K562 (cell line): Measurements from ENCODE around the gene PRSS57. TPM values are rescaled to one million over a fixed set of nuclear protein-coding genes. Genes with fewer than 3 reads are reported as not detected.

ENCODE experiments used
- BCOR ChIP-seq: fragments of 450-650 bp; IDR thresholded peaks from 2 replicates; pipeline ENCODE4 v1.6.1; 2016
- CBFA2T2 ChIP-seq: fragments of 450-650 bp; conservative IDR thresholded peaks from 2 replicates; pipeline ENCODE4 v1.6.1; 2017; ENCODE audit warnings: mild to moderate bottlenecking
- CHD2 ChIP-seq: IDR thresholded peaks from 2 replicates; pipeline ENCODE4 v1.6.1; 2011; ENCODE audit warnings: low read depth, low read length
- CREBBP ChIP-seq: IDR thresholded peaks from one replicate; pipeline ENCODE4 v1.6.1; 2012; ENCODE audit warnings: low read depth, mild to moderate bottlenecking, control low read depth, inconsistent platforms, low read length
- CTCF ChIP-seq, 3 experiments: IDR thresholded peaks in 2 of 3; conservative IDR thresholded peaks in 1 of 3; 2 replicates each; pipeline ENCODE4 v1.5.1; 2011 to 2012; ENCODE audit warnings: low read length in 3 of 3, mild to moderate bottlenecking in 3 of 3, control low read depth in 2 of 3, improper control_type of control experiment in 1 of 3, inconsistent platforms in 1 of 3, low read depth in 1 of 3, mixed read lengths in 1 of 3, moderate library complexity in 1 of 3; ENCODE audit not compliant: insufficient read depth in 2 of 3
- CTCFL ChIP-seq: IDR thresholded peaks from 2 replicates; pipeline ENCODE4 v1.6.1; 2011; ENCODE audit warnings: borderline replicate concordance, low read depth, mild to moderate bottlenecking, moderate library complexity, low read length; ENCODE audit not compliant: insufficient read depth, poor library complexity, severe bottlenecking
- E2F5 ChIP-seq: sonication (generic); formaldehyde crosslinking; IDR thresholded peaks from 2 replicates; pipeline ENCODE4 v1.8.0; 2022; ENCODE audit warnings: mild to moderate bottlenecking, missing genetic modification reagents
- ELF2 ChIP-seq: fragments of 250-450 bp; sonication (Bioruptor Pico); IDR thresholded peaks from 2 replicates; pipeline ENCODE4 v1.5.0; 2021; ENCODE audit warnings: mild to moderate bottlenecking
- FOXJ3 ChIP-seq: sonication (generic); formaldehyde crosslinking; IDR thresholded peaks from 2 replicates; pipeline ENCODE4 v1.4.0; 2020; ENCODE audit warnings: mild to moderate bottlenecking, missing genetic modification reagents
- HNRNPK ChIP-seq: fragments of 200-400 bp; formaldehyde crosslinking; IDR thresholded peaks from one replicate; pipeline ENCODE4 v1.6.1; 2018; ENCODE audit warnings: mild to moderate bottlenecking, low read depth, low read length; ENCODE audit not compliant: poor library complexity, severe bottlenecking
- MAZ ChIP-seq, 2 experiments: fragments of 450-650 bp in 1 of 2; sonication (generic) in 1 of 2; formaldehyde crosslinking; IDR thresholded peaks in 1 of 2; conservative IDR thresholded peaks in 1 of 2; 2 replicates each; pipeline versions ENCODE4 v1.4.0 to v1.5.0; 2020; ENCODE audit warnings: mild to moderate bottlenecking in 1 of 2, missing genetic modification reagents in 1 of 2
- MECOM ChIP-seq: fragments of 250-450 bp; sonication (Bioruptor Pico); IDR thresholded peaks from 2 replicates; pipeline ENCODE4 v1.8.0; 2022; ENCODE audit warnings: inconsistent platforms
- NUFIP1 ChIP-seq: fragments of 450-650 bp; IDR thresholded peaks from 2 replicates; pipeline ENCODE4 v1.6.1; 2018; ENCODE audit not compliant: partially characterized antibody
- PHF20 ChIP-seq: fragments of 450-650 bp; IDR thresholded peaks from 2 replicates; pipeline ENCODE4 v1.6.1; 2018; ENCODE audit not compliant: partially characterized antibody
- PHF8 ChIP-seq: fragments of 200-600 bp; sonication (generic); IDR thresholded peaks from 2 replicates; pipeline ENCODE4 v1.6.1; 2012; ENCODE audit warnings: mixed run types, mild to moderate bottlenecking, inconsistent platforms, low read length, moderate library complexity, borderline replicate concordance
- PRMT5 ChIP-seq: sonication (generic); formaldehyde crosslinking; IDR thresholded peaks from 2 replicates; pipeline ENCODE4 v1.5.0; 2020; ENCODE audit warnings: missing genetic modification reagents
- RBM22 ChIP-seq: fragments of 200-400 bp; formaldehyde crosslinking; IDR thresholded peaks from 2 replicates; pipeline ENCODE4 v1.6.1; 2018; ENCODE audit warnings: low read length, low read depth; ENCODE audit not compliant: poor library complexity, severe bottlenecking
- RBM25 ChIP-seq: fragments of 200-400 bp; formaldehyde crosslinking; IDR thresholded peaks from 2 replicates; pipeline ENCODE4 v1.6.1; 2018; ENCODE audit warnings: low read length, low read depth, moderate library complexity; ENCODE audit not compliant: severe bottlenecking
- SMARCC2 ChIP-seq: fragments of 450-650 bp; IDR thresholded peaks from 2 replicates; pipeline ENCODE4 v1.6.1; 2017; ENCODE audit warnings: antibody characterized with exemption, moderate library complexity, mild to moderate bottlenecking, low read depth
- ZBTB1 ChIP-seq: sonication (generic); formaldehyde crosslinking; IDR thresholded peaks from 2 replicates; pipeline ENCODE4 v1.8.1; 2023; ENCODE audit warnings: missing genetic modification reagents, low read depth, mild to moderate bottlenecking, borderline replicate concordance
- ZBTB7A ChIP-seq: IDR thresholded peaks from 2 replicates; pipeline ENCODE4 v1.6.1; 2011; ENCODE audit warnings: low read depth, mild to moderate bottlenecking, low read length, moderate library complexity, borderline replicate concordance; ENCODE audit not compliant: control insufficient read depth
- ZFP36 ChIP-seq: fragments of 150-350 bp; IDR thresholded peaks from 2 replicates; pipeline ENCODE4 v1.6.1; 2018; ENCODE audit warnings: low read length, low read depth; ENCODE audit not compliant: partially characterized antibody
- ZFX ChIP-seq: sonication (generic); formaldehyde crosslinking; IDR thresholded peaks from 2 replicates; pipeline ENCODE4 v1.8.0; 2022; ENCODE audit warnings: mild to moderate bottlenecking, missing genetic modification reagents, moderate library complexity
- polyA plus RNA-seq, 8 experiments: library from polyadenylated mRNA; depleted of rRNA in 4 of 8; stranded (reverse) in 5 of 8; unstranded in 3 of 8; fragments of >200 nt; fragmentation: Nextera tagmentation in 2 of 8; fragmentation: Illumina TruSeq in 1 of 8; extraction: Ambion mirVana in 2 of 8; extraction: Trizol in 1 of 8; gene quantifications; 2 replicates each; pipeline versions ENCODE4 v1.2.1 to v1.2.3, GENCODE V29; 2011 to 2014; ENCODE audit warnings: inconsistent platforms in 1 of 8, missing spikeins in 1 of 8
- total RNA-seq, 7 experiments: library from RNA; depleted of rRNA in 6 of 7; stranded (reverse); fragments of >200 nt in 6 of 7; fragmentation: Illumina TruSeq in 2 of 7; extraction: Trizol in 2 of 7; gene quantifications; 2 replicates each; pipeline versions ENCODE4 v1.2.1 to v1.2.3, GENCODE V29; 2011 to 2021; ENCODE audit warnings: low replicate concordance in 1 of 7

PRSS57 gene
- total and polyA plus RNA-seq, 9 of the 15 experiments (the other 6 are each of a cell fraction or from before 2014, with no cell fraction given): 0.06 to 2.5 (median 1.3) TPM; not detected in 3

- TF ChIP-seq CTCF (IDR thresholded peaks at IDR 0.05 in 2 of 3, conservative IDR thresholded peaks at IDR 0.05 in 1 of 3; ENCODE audit: insufficient read depth in 2 of 3, low read depth in 1 of 3, low read length in 3 of 3) (peak in 1 of 3 experiments; percentile 7; a peak in 1 of 6 replicates), ZFP36 (peak; percentile 41), SMARCC2 (no peak), MECOM (CRISPR knock-in tag) (no peak), CTCFL (peak; percentile 35), FOXJ3 (no peak), RBM25 (peak; percentile 3), E2F5 (CRISPR knock-in tag) (no peak), PHF8 (peak; percentile 34; the same call in 1 of the 2 replicates), CREBBP (no peak), ZBTB1 (CRISPR knock-in tag) (no peak), ZBTB7A (peak; percentile 60), ELF2 (CRISPR knock-in tag) (no peak), RBM22 (no peak), HNRNPK (no peak), ZFX (peak; percentile 64), CBFA2T2 (no peak), MAZ (CRISPR knock-in tag; conservative IDR thresholded peaks at IDR 0.05 in 1 of 2, IDR thresholded peaks at IDR 0.05 in 1 of 2) (peak in 1 of 2 experiments; percentile 59; a peak in 2 of 4 replicates), NUFIP1 (no peak), CHD2 (no peak), BCOR (0 out of 2 replicates have a peak, but pooled peaks have one; percentile 6), PHF20 (no peak), PRMT5 (CRISPR knock-in tag) (no peak)
These were observed 13.2 kb upstream of the PRSS57 start, which contains the start of gene PALM (continued) for GRCh38 chr19:708154-709143.
